Measurements from ENCODE around the gene AFF3.

The AFF3 gene

GRCh38 chr2:99821572-99821971 is 320.8 kb downstream of the AFF3 start:
- DNase-seq (ENCODE audit: low spot score), result no peak

DNA sequence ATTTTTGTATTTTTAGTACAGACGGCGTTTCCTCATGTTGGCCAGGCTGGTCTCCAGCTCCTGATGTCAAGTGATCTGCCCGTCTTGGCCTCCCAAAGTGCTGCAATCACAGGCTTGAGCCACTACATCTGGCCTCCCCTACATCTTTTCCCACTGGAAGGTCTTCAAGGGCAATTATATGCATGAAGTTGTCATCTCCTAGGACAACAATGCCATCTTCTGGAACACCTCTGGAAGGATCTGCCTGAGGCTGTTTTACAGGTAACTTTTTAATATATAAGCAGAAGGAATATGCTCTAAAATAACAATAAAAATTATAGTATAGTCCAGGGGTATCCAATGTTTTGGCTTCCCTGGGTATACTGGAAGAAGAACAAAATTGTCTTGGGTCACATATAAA is 321.4 kb downstream of the AFF3 start:
- DNase-seq (ENCODE audit: low spot score), result no peak

DNA sequence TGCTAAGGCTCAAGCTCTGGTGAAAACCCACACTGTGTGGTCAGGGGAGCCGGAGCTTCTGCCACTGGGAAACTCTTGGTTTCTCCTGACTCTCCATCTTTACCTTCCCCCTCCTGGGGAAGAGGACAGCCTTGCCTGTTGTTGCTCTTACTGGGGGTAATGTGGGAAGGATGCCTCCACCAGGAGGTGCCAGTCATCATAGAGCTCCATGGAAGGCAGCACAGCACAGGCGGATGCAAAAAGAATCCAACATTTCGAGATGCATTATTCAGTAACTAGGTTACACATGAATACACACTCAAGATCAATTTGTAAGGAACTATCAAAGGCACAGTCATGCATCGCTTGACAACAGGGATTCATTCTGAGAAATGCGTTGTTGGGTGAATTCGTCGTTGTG is 322.6 kb downstream of the AFF3 start:
- DNase-seq (ENCODE audit: low spot score), result no peak

DNA sequence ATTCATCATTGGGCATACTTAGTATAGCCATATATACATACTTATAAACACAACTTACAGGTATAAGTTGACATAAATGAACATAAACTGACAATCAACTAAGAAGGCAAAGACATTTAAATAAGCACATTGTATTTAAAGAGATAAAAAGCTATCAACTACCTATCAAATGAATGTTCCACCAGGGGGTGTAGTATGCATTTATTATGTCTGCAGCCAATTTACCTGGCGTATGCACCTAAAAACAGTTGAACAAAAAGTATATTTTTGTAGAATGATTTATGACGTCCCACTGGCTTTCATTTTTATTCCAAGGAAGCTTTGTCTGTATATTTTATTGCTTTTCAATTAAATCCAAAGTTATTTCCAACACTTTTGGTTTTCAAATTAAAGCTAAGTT is 323.5 kb downstream of the AFF3 start:
- no peak for DNase-seq (ENCODE audit: low spot score)

DNA sequence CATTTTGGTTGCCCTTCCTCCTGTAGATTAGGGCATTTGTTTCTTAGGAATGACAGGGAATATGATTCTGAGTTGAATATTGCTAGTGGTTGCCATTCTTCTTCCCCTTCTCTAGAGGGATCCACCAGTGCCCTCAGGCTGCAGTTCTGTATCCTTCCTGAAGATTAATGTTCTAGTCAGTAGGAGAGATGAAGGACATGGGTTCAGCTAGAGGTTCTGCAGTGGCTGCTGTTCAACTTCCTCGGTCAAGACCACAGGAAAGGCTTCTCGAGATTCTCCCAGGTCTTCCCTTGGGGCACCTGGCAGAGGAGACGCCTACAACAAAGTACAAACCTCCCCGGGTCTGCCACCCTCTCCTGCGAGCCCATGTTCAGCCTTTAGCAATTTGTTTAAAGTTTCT is 325.5 kb downstream of the AFF3 start:
- no peak for DNase-seq (ENCODE audit: low spot score)

DNA sequence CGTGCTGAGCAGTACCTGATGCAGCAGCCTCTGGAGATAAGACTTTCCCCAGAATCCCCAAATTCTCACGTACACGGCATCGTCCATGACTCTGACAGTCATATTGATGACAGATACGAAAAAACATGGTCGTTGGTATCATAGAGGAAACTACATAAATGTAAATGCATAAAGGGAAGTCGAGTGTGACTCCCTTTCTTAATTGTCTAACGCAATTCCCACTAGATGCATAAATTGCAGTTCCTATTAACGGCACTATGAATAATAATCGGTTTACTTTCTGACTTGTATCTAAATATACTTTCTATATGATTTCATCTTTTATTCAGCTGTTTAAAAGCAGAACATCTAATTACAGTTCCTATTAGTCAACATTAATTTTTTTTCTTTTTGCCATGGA is 330.0 kb downstream of the AFF3 start:
- no peak for DNase-seq (ENCODE audit: low spot score)

- no peak for DNase-seq (ENCODE audit: low spot score)
Observed at GRCh38 chr2:99811544-99811943, 330.8 kb downstream of the AFF3 start.

- DNase-seq (ENCODE audit: low spot score), result no peak
Observed at GRCh38 chr2:99810225-99810624, 332.2 kb downstream of the AFF3 start.

DNA sequence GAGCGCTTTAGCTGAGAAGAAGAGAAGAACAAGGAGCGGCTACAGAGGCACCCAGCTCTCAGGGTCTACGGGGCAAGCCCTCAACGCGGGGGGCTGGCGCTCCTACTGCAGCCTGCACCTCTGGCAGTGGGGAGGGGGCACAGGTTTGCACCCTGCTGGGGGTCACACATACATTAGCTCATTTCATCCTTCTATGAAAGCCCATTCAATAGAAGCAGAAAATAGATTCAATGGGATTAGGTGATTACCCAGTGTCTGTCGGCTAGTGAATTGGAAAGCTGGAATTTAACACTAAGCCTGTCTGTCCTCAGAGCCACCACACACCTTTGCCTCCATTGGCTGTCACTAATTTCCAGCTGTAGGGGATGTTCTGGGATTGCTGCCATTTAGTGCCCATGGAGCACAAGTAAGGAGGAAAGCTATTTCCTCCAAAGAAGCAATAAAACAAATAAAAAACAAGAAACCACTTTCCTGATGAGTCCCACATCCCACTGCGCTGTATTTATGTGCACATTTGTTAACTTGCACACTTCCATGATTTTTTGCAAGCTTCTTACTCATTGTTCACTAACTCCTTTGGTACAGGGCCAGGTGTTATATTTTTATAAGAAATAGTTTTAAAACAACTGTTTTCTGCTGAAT is 333.0 kb downstream of the AFF3 start:
- DNase-seq (ENCODE audit: low spot score), result peak; percentile 59

DNA sequence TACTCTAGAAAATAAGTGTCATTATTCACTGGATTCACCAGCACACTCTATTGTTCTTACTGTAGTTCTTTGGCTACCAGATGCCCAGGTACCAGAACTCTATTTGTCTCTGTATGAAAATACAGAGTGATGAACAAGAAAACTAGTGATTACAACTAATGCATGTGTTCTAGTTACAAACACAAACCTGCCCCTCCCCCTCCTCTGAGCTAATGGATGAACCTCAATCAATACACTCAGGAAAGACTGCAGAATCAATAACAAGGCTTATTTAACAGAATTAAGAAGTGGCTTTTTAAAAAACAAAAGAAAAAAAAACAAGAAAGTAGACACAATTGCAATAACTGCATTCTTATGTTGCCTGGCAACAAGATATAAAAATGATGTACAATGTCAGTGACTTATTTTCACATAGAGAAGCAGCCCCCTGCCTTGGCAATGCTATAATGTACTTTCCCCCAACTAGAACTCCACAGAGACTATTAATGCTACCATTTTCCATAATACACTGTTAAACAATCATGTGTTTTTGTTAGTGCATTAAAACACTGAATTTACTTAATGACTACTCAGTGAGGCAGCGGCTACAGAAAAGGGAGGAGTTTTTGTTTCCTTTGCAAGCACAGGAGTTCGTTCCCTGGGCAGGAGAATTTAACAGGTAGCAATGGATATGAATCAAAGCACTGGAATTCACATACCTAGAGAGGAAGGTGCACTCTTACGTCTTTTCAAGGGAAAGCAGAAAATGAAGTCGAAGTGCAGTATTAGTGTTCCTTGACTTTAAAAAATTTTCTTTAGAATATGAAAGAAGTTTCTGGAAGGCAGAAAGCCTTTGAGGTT is 333.8 kb downstream of the AFF3 start:
- no peak for DNase-seq (ENCODE audit: low spot score)

DNA sequence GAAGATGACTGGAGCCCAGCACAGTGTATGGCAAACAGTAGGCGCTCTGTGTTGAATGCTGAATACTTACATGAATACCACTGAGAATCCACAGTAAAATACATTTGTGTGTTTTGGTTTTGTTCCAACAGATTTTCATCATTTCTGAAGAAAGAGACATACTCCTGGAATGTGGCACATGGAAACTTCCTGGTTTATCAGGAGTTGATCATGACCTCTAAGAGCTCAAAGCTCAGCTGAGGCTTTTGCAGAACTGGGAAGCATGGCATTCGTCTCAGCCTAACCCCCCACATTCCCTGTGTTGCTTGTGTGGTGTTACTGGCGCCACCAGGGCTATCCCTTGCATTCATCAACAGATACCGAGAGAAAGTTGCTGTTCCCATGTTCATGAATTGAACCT is 335.6 kb downstream of the AFF3 start:
- no peak for DNase-seq (ENCODE audit: low spot score)

DNA sequence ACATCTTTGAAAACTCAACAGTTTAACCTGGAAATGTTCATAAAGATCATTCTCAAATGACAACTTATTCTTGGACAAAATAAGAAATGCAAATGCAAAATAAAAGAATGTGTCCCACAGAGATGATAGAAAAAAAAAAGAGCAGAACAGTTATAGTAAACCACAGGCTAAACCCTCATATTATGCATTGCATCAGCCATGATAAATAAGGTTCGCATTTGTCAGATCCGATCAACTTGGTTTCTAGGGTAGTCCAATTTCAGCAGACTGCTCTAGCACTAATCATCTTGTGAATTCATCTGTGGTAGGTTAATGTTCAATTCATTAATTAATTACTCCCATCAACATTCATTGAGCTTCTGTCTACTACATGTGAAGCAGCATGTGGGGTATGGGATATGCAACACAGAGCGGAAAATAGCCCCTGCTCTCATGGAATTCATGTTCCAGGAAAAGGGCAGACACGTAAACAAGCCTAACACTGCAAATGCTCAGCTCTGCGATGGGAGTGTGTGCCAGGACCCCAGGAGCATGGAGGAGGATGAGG is 336.4 kb downstream of the AFF3 start:
- no peak for DNase-seq (ENCODE audit: low spot score)

- no peak for DNase-seq (ENCODE audit: low spot score)
Observed at GRCh38 chr2:99803846-99804245, 338.5 kb downstream of the AFF3 start.

DNA sequence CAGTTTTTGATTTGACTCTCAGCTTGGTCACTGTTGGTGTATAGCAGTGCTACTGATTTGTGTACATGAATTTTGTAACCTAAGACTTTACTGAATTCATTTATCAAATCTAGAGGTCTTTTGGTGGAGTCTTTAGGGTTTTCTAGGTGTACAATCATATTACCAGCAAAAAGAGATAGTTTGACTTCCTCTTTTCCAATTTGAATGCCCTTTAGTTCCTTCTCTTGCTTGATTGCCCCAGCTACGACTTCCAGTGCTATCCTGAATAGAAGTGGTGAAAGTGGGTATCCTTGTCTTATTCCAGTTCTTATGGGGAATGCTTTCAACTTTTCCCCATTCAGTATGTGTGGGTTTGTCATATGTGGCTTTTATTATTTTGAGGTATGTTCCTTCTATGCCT is 339.7 kb downstream of the AFF3 start:
- no peak for DNase-seq (ENCODE audit: low spot score)

DNA sequence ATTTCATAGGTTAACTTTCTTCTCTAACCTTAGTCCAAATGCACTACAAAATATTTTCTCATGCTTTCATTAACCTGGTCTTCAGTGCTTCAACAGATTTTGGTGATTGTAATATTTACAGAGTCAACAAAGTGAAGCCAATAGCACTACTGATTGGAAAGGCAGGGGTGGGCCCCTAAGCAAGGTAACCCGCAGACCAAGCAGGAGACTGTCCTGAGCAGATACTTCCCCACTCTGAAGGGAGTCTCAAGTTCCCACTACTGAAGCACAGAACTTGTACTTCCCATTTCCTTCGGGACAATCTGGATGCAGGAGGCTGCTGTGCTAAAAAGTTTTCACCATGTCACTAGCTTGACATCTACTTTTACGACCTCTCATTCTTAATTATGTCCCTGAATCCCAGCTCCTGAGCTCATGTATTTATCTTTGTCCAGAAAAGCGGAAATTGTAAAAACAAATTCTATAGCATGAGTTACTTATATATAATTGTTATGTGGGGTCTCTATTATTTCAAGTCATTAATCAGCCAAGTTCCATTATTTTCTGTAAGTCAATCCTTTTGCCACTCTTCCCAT is 341.0 kb downstream of the AFF3 start:
- DNase-seq (ENCODE audit: low spot score), result no peak

GRCh38 chr2:99797475-99797874 is 344.9 kb downstream of the AFF3 start:
- DNase-seq (ENCODE audit: low spot score), result no peak

DNA sequence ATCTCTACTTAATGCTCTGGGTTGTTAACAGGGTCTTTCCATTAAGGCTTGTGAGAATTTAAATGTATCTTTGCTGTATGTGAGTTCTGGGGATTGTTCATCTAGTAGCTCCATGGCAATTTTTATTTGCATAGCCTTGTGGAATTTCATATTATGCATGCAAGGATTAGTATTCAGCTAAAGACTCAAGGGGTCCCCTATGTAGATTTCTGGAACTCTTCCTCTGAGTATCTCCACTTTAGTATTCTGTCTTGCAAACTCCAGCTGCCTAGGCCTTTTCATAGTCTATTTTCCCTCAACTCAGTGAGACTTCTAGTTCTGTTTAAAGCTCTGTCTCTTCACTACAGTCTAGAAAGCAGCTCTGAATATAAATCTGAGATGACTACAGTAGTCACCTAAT is 348.0 kb downstream of the AFF3 start:
- no peak for DNase-seq (ENCODE audit: low spot score)

DNA sequence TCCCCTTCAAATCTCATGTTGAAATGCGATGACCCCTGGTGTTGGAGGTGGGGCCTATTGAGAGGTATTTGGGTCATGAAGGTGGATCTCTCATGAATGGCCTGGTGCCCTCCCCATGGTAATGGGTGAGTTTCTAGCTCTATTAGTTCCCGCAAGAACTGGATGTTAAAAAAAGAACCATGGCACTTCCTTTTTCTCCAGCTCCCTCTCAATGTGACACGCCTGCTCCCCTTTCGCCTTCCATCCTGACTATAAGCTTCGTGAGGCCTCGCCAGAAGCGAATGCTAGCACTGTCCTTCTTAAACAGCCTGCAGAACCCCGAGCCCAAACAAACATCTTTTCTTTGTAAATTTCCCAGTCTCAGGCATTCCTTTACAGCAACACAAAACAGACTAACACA is 349.4 kb downstream of the AFF3 start:
- no peak for DNase-seq (ENCODE audit: low spot score)

- no peak for DNase-seq (ENCODE audit: low spot score)
Observed at GRCh38 chr2:99789849-99790248, 352.5 kb downstream of the AFF3 start.

DNA sequence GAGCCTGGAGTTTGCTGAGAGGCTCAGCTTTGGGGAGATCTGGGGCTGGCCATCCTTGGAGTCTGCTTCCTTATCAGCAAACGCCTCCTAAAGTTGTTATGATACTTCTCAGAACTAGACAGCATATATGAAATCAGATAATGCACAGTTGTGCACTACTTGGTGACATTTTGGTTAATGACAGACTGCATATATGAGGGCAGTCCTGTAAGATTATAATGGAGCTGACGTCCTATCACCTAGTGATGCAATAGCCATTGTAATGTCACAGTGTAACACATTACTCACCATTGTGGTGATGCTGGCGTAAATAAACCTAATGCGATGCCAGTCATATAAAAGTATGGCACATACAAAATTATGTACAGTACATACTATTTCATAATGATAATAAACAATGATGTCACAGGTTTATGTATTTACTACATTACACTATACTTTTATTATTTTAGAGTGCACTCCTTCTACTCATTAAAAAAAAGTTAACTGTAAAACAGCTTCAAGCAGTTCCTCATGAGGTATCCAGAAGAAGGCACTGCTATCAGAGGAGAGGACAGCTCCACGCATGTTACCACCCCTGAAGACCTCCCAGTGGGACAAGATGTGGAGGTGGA is 354.5 kb downstream of the AFF3 start:
- no peak for DNase-seq (ENCODE audit: low spot score)

DNA sequence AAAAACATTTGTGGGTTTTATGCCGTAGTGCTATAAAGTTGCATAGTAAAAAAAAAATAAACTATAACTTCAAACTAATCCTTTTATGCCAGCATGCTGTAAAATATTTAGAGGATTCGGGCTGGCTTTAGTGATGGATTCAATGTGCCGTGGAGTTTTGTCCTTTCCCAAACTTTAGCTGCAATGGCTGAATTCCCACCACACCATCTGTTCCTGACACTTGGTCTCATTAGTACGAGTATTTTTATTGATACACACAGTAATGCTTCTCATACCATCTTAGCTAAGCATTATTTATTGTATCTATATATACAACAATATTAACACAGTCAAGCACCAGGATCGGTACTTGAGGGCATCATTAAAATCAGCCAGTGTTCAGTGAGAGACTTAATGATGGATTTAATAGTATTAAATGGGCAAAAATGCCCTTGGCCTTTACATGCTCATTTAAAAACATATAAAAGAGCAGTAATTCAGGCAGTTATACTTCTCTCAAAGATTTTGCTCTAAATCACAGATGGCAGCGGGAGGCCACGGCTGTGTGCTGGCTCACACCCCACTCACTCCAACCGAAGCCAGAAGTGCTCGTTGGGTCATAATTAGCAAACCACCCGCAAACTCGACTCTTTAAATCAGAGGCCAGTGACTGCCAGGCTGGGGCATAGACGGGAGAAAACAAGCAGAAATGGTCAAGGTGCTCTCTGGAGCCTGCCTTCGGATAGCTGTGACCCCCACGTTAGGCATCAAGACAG is 355.6 kb downstream of the AFF3 start:
- no peak for DNase-seq (ENCODE audit: low spot score)

- no peak for DNase-seq (ENCODE audit: low spot score)
Observed at GRCh38 chr2:99784946-99785345, 357.4 kb downstream of the AFF3 start.

Measured in ecto neural progenitor cell (in vitro differentiated cells).